NOMO-1 treated with DMSO at 0.1 percent for 48 hours (cell line): Measurements from ENCODE around the gene EFCC1.

ENCODE experiments used
- DNase-seq: peaks from one replicate; lab custom pipeline; 2025; ENCODE audit not compliant: unreplicated experiment; lab: John Stamatoyannopoulos, UW

Gene EFCC1

DNA sequence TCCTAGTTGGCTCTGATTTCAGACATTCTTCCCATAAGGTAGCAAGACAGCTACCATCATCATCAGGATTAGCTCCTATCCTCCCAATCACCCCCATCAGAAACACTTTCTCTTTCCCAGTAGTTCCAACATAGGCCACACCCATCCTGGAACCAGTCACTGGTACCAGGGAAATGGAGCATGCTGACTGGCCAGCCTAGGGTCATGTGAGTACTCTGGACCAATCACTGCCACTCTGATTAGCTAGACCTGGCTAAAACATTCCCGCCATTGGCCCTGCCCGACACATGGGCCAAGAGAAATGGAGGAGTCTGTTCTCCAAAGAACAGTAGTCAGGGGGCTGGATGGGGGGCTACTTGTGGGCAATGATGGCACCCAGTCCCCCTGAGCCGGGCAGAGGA is 12.4 kb downstream of the EFCC1 start:
- DNase-seq, result no peak

DNA sequence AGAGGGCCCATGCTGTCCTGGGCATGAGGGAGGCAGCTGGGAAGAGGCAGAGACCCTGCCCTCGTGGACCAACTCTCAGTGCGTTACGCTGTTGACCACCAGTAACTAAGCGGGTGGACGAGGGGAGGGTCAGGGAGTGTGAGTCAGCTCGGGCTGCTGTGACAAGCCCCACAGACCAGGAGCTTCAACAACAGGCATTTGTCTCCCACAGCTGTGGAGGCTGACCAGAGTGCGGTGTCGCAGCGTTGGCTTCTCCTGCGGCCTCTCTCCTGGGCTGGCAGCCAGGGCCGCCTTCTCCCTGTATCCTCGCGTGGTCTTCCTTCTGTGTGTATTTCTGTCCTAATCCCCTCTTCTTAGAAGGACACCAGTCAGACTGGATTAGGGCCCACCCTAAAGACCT is 13.0 kb downstream of the EFCC1 start:
- DNase-seq, result no peak

DNA sequence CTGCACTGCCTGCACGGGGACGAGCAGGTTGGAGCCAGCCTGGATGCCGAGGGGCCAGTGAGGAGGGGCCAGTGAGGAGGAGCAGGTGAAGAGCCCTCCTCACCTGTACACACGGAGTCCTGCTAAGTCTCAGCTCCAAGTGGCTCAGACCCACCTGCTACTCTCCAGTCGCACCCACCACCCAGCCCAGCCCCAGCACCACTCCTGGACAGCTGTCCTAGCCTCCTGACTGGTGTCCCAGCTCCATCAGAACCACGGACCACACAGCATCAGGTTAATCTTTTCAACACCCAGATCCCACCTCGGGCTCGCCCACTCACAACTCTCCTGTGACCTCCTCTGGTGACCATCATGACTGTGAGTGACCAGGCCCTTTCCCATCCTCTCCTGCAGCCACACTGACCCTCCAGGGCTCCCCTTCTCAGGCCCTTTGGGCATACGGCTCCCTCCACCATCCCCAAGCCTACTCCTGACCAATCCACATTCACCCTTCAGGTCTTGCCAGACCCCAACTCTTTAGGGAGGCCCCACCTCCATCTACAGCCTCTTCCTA is 13.8 kb downstream of the EFCC1 start:
- no peak for DNase-seq

DNA sequence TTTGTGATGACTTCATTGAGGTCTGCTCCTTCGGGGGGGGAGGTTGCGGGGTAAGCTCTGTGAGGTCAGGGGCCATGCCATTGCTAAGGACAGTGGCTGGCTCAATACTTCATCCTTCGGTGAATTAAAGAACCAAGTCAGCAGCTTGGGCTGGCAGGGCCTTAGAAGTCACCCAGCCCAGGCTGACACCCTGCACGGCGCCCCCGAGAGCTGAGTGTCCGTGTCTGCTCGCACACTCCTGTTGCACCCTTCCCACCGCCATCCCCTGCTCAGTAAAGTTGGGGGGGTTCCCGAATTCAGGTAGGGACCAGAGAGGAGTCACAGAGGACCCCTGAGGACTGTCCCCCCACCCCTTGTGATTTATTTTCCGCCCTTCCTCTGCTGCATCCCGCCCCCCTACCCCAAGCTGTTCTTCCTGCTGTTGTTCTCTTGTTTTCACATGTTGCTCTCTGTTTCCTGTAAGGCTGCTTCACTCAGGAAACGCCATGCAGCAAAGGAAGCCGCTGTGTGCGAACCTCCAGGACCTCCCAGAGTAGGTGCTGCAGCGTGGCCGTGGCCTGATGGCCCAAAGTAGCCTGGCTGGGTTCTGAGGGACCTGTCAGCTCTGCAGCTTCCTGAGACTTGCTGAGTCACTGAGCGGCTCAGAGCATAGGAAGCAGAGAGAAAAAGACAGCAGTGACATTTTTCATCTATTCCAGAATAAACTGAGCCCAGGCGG is 14.4 kb downstream of the EFCC1 start:
- DNase-seq, result peak; percentile 35

DNA sequence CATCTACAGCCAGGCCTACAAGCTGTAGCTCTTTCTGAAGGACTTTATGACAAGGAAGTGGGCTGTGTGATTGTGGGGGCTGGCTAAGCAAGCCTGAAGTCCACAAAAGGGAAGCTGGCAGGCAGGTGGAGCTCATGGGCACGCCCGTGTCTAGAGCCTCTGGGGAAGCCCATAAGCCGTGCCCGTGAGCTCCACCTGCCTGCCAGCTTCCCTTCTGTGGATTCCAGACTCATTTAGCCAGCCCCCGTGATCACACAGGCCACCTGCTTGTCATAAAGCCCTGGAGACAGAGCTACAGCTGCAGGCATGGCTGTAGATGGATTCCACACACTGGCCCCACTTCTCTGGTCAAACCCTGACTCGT is 15.2 kb downstream of the EFCC1 start:
- peak; percentile 93 for DNase-seq

DNA sequence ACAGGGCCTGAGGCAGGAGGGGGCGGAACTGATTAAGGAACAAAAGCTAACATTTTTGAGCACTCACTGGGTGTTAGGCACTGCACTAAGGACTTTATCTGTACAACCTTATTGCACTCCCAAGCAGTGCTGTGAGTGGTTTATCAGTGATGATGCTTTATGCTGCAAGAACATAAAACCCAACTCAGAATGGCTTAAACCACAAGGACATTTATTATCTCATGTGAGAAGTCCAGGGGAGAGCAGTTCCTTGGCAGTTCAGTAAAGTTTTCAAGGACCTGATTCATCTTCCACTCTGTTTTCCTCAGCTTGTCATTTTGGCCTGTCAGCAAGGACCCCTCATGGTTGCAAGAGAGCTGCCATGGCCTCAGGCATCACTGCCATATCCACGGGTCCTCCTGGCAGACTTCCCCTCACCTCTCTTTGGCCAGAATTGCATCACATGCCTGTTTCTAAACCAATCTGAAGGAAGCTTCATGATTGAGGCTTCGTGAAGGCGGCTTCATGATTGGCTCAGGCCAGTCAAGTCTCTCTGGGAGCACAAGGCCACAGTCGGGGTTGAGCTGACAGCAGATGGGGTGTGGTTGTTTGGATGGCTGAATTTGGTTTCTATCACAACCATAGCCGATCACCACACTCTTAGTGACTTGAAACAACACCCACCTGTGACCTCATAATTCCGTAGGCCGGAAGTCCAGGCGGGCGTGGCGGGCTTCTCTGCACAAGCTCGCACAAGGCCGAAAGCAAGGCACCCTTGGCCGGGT is 15.8 kb downstream of the EFCC1 start:
- DNase-seq, result no peak

DNA sequence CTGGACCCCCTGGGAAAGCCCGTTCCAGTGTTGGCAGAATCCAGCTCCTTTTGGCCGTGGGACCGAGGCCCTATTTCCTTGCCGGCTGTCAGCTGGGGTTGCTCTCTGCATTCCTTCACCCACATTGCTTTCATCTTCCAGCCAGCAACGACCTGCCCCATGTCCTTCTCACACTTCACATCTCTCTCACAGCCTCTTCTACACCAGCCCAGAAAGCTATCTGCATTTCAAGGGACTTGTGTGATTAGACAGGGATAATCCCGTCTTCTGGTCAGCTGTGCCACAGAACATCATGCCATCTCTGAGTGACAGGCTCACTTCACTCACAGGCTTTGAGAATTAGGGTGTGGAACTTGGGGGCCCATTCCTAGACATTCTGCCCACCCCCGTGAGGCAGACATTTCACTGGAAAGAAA is 16.4 kb downstream of the EFCC1 start:
- DNase-seq, result no peak

DNA sequence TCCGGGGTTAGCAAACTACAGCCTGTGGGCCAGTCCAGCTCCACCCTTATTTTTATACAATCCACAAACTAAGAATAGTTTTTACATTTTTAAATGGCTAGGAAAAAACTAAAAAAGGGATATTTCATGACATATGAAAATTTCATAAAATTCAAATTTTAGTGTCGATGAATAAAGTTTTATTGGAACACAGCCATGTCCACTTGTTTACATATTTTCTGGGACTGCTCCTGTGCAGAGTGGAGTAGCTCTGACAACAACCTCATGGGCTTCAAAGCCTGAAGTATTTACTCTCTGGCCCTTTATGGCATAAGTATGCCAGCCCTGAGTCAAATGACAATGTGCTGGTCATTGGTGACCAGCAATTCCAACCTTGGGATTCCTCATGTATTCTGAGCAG is 17.2 kb downstream of the EFCC1 start:
- no peak for DNase-seq

DNA sequence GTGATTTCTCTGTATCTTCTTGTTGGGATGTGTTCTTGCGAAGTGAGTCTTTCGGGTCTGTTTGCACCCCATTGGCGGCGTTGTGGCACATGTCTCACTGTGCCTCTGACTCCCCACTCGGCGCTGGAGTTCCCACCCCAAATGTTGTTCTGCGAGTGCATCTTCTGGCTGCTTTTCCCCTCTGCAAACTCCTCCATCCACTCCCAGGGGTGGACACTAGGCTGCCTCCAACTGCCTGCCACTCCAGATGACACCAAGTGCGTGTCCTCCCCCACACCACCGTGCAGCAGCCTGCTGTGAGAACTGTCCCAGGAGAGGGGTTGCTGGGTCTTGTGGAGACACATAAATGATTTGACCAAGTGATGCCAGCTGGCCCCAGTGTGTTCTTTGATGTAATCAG is 17.6 kb downstream of the EFCC1 start:
- no peak for DNase-seq

DNA sequence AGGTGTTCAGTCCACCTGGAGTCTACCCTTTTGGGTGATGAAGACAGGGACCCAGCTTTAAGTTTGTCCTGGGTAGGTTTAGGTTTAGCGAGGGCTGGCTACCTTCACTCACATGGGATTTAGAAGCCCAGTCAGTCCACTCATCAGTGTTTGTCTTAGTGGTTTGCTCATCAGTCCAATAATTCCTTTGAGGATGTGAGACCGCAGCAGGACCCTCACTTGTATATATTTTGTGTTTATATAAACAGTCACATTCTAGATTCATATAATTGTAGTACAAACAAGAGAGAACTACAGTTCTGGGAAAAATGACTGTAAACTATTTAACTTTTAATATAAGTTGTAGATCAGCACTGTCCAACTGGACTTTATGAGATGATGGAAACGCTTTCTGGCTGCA is 18.2 kb downstream of the EFCC1 start:
- no peak for DNase-seq

DNA sequence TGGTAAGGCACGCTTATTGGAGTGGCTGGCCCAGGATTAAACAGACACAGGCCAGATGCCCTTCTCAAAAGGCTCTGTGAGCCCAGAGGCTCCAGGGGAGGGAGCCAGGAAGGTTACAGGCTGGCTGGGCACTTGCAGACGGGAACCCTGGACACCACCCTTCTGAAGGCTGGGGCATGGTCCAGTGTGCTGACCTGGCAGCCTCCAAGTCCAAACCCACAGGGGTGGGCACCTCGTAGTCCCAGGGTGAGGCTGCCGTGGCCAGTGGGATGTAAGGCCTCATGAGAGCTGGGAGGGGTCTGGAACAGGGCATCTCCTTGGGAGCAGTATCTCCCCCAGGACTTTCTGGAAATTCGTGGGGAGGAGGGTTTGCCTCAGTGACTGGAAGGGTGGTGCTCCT is 19.6 kb downstream of the EFCC1 start:
- DNase-seq, result no peak

DNA sequence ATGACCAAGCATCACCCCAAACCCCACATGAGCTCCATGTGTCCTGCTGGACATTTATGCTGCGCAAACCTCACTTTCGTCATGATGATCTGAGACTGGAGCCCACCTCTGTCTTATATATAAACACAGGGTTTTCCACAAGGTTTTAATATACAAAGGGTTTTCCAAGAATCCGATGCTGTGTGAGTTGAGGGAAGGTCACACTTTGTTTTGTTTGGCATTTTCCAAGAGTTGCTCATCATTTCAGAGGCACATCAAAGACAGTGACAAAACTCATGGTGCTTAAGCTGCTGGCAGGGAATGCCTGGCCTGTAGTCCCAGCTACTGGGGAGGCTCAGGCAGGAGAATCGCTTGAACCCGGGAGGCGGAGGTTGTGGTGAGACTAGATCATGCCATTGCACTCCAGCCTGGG is 20.0 kb downstream of the EFCC1 start:
- DNase-seq, result no peak

DNA sequence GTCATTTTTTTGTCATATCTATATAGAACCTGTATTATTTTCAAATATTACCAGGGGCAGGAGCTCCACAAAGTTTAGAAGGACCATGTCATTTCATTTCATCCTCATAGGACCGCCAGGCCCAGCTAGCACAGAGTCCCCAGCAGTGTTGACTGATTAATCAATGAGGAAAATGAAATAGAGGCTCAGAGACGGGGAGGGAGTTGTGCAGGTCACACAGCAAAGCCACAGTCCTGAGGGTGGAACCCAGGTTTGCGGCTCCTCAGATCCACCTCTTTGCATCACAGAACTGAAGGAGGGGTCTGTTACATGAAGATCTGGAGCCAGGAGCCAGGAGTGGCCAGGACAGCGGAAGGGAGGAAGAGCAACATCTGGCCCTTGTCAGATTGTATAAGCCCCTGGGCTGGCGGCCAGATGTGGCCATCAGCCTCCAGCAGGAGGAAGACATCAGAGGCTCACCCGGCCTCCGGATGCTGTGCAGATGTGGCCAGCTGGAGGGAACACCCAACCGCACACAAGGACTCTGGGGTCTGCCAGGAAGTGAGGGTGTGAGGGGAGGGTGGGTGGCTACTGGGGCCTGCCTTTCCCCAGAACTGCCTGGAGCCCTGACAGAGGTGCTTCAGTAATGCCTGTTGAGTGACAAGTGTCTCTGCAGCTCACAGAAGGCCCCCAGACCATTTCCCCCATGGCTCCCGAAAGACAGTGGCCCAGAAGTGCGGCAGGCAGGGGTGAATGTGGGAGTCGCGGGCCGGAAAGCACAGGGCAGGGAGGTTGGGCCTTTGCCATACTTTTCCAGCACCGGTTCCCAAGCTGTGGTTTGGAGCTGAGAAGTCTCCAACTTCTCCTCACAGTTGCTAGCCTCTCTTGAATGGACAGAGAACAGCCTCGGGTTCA is 21.3 kb downstream of the EFCC1 start:
- DNase-seq, result no peak

DNA sequence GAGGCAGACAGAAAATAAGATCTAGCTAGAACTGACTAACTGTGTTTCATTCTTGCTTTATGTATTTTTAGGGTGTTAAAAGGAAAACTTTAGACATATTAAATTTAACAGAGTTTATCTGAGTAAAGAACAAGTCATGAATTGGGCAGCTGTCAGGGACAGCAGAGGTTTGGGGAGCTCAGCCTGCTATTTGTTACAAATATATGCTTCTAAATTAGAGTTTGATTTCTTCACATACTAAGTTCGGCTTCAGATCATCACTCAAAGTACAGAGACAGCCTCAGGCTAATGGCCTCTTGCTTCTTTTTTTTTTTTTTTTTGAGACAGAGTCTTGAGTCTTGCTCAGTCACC is 21.9 kb downstream of the EFCC1 start:
- no peak for DNase-seq

DNA sequence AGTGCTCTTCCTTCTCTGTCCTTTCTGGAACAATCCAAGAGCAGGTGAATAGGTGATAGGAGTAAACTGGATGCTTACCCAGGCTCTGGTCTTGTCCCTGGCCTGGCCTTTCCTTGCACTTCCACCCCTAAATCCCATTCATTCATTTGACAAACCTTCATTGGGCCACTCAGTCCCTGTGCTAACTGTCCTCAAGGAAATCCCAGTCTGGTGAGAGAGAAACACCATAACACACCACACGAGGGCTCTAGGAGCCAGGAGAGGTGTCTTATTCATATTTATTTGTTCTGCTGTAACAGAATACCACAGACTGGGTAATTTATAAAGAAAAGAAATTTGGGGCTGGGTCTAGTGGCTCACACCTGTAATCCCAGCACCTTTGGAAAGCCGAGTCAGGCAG is 22.8 kb downstream of the EFCC1 start:
- DNase-seq, result no peak

DNA sequence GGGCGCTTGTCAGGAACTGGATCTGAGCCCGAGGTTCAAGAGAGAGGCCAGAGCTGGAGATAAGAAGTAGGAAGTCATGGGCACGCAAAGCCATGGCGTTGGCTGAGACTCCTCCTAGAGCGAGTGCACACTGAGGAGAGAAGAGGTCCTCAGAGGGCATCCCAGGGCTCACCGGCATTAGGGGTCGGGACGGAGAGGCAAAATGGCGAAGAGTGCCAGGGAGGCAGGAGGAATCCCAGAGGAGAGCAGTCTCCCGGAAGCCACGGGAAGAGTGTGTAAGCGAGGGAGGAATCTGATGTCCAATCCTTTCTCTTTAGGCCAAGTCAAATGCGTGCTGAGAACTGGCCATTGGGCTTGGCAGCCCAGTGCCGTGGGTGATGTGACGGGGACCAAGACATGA is 24.0 kb downstream of the EFCC1 start:
- DNase-seq, result no peak

DNA sequence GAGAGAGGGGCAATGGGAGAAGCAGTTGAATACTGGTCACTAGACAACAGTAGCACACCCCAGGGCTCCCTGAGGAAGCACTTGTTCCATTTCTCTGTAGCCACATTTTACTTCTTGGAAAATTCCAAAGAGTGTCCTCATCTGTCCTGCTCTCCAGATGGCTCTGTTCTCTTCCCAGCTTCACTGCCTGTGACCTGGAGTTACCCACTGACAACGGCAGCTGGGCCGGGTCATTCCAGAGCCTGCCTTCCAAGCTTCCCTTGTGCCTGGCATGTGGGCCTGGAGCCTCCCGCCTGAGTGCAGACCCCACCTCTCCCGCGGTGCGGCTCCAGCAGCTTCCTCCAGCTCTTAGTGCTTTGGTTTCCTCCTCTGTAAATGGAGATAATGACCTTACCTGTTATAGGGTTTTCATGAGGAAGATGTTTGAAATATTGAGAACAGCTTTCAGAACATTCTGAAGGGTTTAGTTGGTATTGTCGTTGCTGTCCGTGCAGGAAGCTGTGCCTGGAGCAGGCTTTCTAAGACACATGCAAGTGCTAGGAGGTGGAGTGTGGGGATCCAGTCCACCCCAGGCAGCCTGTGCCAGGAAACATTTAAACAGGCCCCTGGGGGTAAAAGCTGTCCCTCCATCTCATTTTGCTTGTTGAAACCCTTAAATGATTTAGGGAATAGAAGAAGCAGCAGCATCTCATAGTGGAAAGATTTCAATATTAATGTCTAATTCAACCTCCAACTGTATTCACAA is 24.8 kb downstream of the EFCC1 start:
- DNase-seq, result no peak

DNA sequence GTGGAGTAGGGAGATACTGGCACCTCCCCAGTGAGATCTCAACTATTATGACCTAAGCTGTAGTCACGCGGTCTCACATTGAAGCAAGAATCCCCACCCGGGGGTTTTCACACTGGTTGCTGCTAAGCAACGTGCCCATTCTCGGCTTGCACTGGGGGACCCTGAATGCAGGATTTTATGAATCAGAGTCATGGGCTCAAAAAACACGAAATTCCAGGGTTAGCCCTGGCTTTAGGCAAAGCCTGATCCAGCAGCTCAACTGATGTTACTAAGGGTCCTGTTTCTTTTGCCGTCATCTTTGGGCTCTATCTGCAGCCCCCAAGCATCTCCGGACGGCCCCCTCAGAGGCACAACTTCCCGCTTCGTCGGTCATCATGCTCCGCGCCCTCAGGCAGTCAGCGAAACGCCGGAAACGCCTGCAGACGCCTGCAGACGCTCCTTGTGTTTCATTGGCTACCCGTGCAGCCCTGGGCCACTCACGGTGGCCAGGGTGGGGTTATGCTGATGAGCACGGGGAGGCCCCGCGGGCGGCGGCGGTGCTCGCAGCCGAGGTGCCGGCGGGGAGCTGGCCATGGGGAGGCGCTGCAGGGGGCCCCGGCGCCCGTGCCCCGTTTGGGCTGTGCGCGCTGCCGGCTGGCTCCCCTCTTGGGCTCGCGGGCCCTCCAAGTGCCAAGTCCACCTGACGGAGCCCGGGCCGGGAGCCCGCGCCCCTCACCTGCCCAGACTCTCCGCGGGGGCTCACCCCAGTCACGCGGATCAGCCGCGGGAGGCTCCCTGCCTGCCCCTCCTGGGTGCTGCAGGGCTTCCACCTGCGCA is 25.8 kb downstream of the EFCC1 start:
- DNase-seq, result peak; percentile 99

DNA sequence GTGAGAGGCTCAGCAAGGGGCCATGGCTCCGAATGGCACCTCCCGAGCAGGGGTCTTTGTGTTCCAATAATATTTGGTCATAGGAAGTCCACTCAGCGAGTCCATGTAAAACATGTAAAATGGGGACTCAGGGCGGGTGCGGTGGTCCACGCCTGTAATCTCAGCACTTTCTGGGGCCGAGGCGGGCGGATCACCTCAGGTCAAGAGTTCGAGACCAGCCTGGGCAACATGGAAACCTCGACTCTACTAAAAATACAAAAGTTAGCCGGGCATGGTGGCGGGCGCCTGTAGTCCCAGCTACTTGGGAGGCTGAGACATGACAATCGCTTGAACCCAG is 26.4 kb downstream of the EFCC1 start:
- DNase-seq, result no peak

DNA sequence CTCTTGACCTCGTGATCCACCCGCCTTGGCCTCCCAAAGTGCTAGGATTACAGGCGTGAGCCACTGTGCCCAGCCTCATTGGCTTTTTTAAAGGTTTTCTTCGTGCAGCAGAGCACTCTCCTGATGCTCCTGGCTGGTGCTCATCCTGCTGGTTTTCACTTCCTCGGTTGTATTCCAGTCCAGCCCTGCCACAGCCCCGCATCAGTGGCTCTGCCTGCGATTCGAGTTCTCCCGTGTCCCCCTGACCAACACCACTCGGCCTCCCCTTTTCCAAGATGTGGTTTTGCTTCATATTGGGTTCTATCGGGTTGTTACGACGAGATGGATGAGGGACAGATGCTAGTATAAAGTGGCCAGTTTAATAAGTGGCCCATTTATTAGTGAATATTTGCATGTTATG is 27.8 kb downstream of the EFCC1 start:
- no peak for DNase-seq
